Stomach (tissue), 9 donors: ENCODE results near the gene TBCK. TPM values are rescaled to one million over a fixed set of nuclear protein-coding genes. Genes with fewer than 3 reads are reported as not detected.

Source experiments
- DNase-seq, 2 donors: peaks; one replicate each; pipeline versions ENCODE4 v3.0.0 to v3.0.0-alpha.2; 2013 to 2019
- H3K27ac ChIP-seq, 5 donors: fragments of 200-600 bp in 4 of 5; sonication (generic) in 4 of 5; one replicate each; pipeline ENCODE4 v1.5.1; 2013 to 2019; ENCODE audit warnings: mild to moderate bottlenecking in 1 of 5, moderate library complexity in 1 of 5
- H3K27me3 ChIP-seq, 3 donors: fragments of 200-600 bp; sonication (generic); one replicate each; pipeline ENCODE4 v1.5.1; 2017 to 2019; ENCODE audit warnings: mixed run types in 1 of 3
- H3K36me3 ChIP-seq, 4 donors: fragments of 200-600 bp; sonication (generic); 1 replicate in 3 of 4; 2 replicates in 1 of 4; pipeline ENCODE4 v1.5.1; 2016 to 2019
- H3K4me1 ChIP-seq, 4 donors: fragments of 200-600 bp; sonication (generic); one replicate each; pipeline ENCODE4 v1.5.1; 2016 to 2019
- H3K4me3 ChIP-seq, 4 donors: fragments of 200-600 bp; sonication (generic) in 3 of 4; one replicate each; pipeline ENCODE4 v1.5.1; 2016 to 2019; ENCODE audit warnings: mild to moderate bottlenecking in 1 of 4
- H3K9me3 ChIP-seq, 4 donors: fragments of 200-600 bp; sonication (generic); one replicate each; pipeline ENCODE4 v1.5.1; 2016 to 2019
- CTCF ChIP-seq, 7 experiments: fragments of 450-650 bp in 4 of 7; fragments of 200-600 bp in 3 of 7; sonication (generic) in 3 of 7; IDR thresholded peaks; one replicate each; pipeline ENCODE4 v1.5.1; 2016 to 2019; ENCODE audit warnings: antibody characterized with exemption in 7 of 7, control low read depth in 2 of 7, mild to moderate bottlenecking in 1 of 7
- EP300 ChIP-seq: sonication (generic); formaldehyde crosslinking; IDR thresholded peaks from one replicate; pipeline ENCODE4 v1.6.1; 2017; ENCODE audit warnings: antibody characterized with exemption
- POLR2A ChIP-seq, 4 donors: fragments of 450-650 bp; IDR thresholded peaks; one replicate each; pipeline ENCODE4 v1.6.1; 2016; ENCODE audit warnings: antibody characterized with exemption in 4 of 4, control low read depth in 2 of 4, mild to moderate bottlenecking in 1 of 4, moderate library complexity in 1 of 4
- POLR2AphosphoS5 ChIP-seq, 3 donors: sonication (generic); formaldehyde crosslinking; IDR thresholded peaks; one replicate each; pipeline ENCODE4 v1.6.1; 2016; ENCODE audit warnings: antibody characterized with exemption in 3 of 3
- WGBS, 5 donors: extraction: QIAGEN DNeasy Blood & Tissue Kit in 3 of 5; methylation state at CpG; one replicate each; pipeline versions ENCODE4 v1.1.5 to v1.1.7; 2013 to 2018; 5-methylcytosine and 5-hydroxymethylcytosine counted together
- intact Hi-C: fragments of 100-400 bp; cut with DNase I; formaldehyde crosslinking; loops from one replicate; pipeline ENCODE4 v1.15.1; 2023; ENCODE audit warnings: low total_unique reads
- polyA plus RNA-seq, 3 donors: library from polyadenylated mRNA; stranded (reverse); fragments of 200-250 nt; gene quantifications; one replicate each; pipeline ENCODE4 v1.2.3, GENCODE V29; 2013
- total RNA-seq, 5 donors: library from RNA; depleted of rRNA; stranded (reverse); fragments of >200 nt; gene quantifications; one replicate each; pipeline versions ENCODE4 v1.1.0 to v1.2.3, GENCODE V29; 2014 to 2016
- donor health status: healthy with polysubstance abuse.
- donor health status: Bipolar disorder and iron deficiency.
- donor health status: healthy.

TBCK gene
- total and polyA plus RNA-seq, 8 donors: 3.2 to 140 (median 28.0) TPM

GRCh38 chr4:106183551-106183950 is 132.5 kb downstream of the TBCK start:
- Histone ChIP-seq H3K4me1 (no peaks in the 10 kb centered on the region), H3K27me3 (no peaks in the 10 kb centered on the region), H3K36me3 (peaks cover 0 to 37% (median 19%) of the 10 kb centered on the region in 4 donors), H3K27ac (no peak overlapping the region), H3K4me3 (no peak overlapping the region), H3K9me3 (no peaks in the 10 kb centered on the region)
- no peak for TF ChIP-seq EP300
- no peak for TF ChIP-seq CTCF (IDR thresholded peaks at IDR 0.05)
- TF ChIP-seq POLR2A (IDR thresholded peaks at IDR 0.05): no peak
- no peak for TF ChIP-seq POLR2AphosphoS5 (IDR thresholded peaks at IDR 0.05)
- intact Hi-C loops: no loop called here
- no peak for DNase-seq

GRCh38 chr4:106172861-106173260 is 143.1 kb downstream of the TBCK start:
- intact Hi-C loops: no loop called here
- Histone ChIP-seq H3K4me1 (no peaks in the 10 kb centered on the region), H3K27me3 (no peaks in the 10 kb centered on the region), H3K36me3 (peaks cover 0 to 35% (median 24%) of the 10 kb centered on the region in 4 donors), H3K4me3 (no peak overlapping the region), H3K9me3 (no peaks in the 10 kb centered on the region), H3K27ac (no peak overlapping the region)
- TF ChIP-seq POLR2A (IDR thresholded peaks at IDR 0.05) (no peak), CTCF (IDR thresholded peaks at IDR 0.05) (no peak), EP300 (no peak), POLR2AphosphoS5 (IDR thresholded peaks at IDR 0.05) (no peak)
- no peak for DNase-seq

GRCh38 chr4:106165351-106166010 is 150.5 kb downstream of the TBCK start:
- intact Hi-C loops: no loop called here
- H3K36me3 ChIP-seq: peaks cover 0 to 50% (median 28%) of the 10 kb centered on the region in 4 donors
- H3K27me3 ChIP-seq: no peaks in the 10 kb centered on the region
- 83 to 93% (median 88%) methylated on average over 1 of the region's 1 CpG for WGBS, 5 donors
- H3K9me3 ChIP-seq: peaks cover 0 to 12% (median 6%) of the 10 kb centered on the region in 4 donors
- peaks cover 0 to 7% (median 3%) of the 10 kb centered on the region in 4 donors for H3K4me1 ChIP-seq
- no peak overlapping the region for H3K4me3 ChIP-seq
- DNase-seq: no peak
- H3K27ac ChIP-seq: no peak overlapping the region
- TF ChIP-seq CTCF (IDR thresholded peaks at IDR 0.05) (no peak), POLR2AphosphoS5 (IDR thresholded peaks at IDR 0.05) (no peak), POLR2A (IDR thresholded peaks at IDR 0.05) (no peak), EP300 (no peak)

- no peak for DNase-seq
- TF ChIP-seq POLR2AphosphoS5 (IDR thresholded peaks at IDR 0.05) (no peak), EP300 (no peak), POLR2A (IDR thresholded peaks at IDR 0.05) (no peak), CTCF (IDR thresholded peaks at IDR 0.05) (no peak)
- Histone ChIP-seq H3K36me3 (peaks cover 0 to 30% (median 15%) of the 10 kb centered on the region in 4 donors), H3K27ac (no peak overlapping the region), H3K4me3 (no peak overlapping the region), H3K27me3 (no peaks in the 10 kb centered on the region), H3K9me3 (peaks cover 0 to 12% (median 6%) of the 10 kb centered on the region in 4 donors), H3K4me1 (peaks cover 0 to 7% (median 3%) of the 10 kb centered on the region in 4 donors)
- intact Hi-C loops: no loop called here
- 92 to 100% (median 98%) methylated on average over 3 of the region's 3 CpGs for WGBS, 5 donors
Observed at GRCh38 chr4:106162278-106162677, 153.7 kb downstream of the TBCK start.
